NB4 (cell line): ENCODE results near the gene PLXNA2.

Source experiments
- DNase-seq: peaks from one replicate; pipeline ENCODE4 v3.0.0; 2010; ENCODE audit warnings: low read depth
- H3K4me3 ChIP-seq: one replicate; pipeline ENCODE4 v1.5.1; 2011; ENCODE audit warnings: mild to moderate bottlenecking, low read depth, low read length, moderate library complexity
- CTCF ChIP-seq: IDR thresholded peaks from one replicate; pipeline ENCODE4 v1.5.1; 2012; ENCODE audit warnings: low read depth, low read length
- MAX ChIP-seq: IDR thresholded peaks from 2 replicates; pipeline ENCODE4 v1.6.1; 2011; ENCODE audit warnings: low read depth, low read length
- MYC ChIP-seq: IDR thresholded peaks from 2 replicates; pipeline ENCODE4 v1.6.1; 2011; ENCODE audit warnings: low read depth, low read length
- POLR2A ChIP-seq: IDR thresholded peaks from 2 replicates; pipeline ENCODE4 v1.6.1; 2011; ENCODE audit warnings: mild to moderate bottlenecking; ENCODE audit not compliant: insufficient read length; ENCODE audit errors: extremely low read depth

PLXNA2 gene

GRCh38 chr1:208198236-208198635 is 45.9 kb downstream of the PLXNA2 start:
- no peak for TF ChIP-seq CTCF
- no peak for TF ChIP-seq MYC
- TF ChIP-seq MAX, result no peak
- no peak for TF ChIP-seq POLR2A
- no peak overlapping the region for H3K4me3 ChIP-seq
- no peak for DNase-seq

- DNase-seq, result no peak
- H3K4me3 ChIP-seq, result no peak overlapping the region
- no peak for TF ChIP-seq POLR2A
- TF ChIP-seq CTCF, result no peak
- no peak for TF ChIP-seq MYC
- no peak for TF ChIP-seq MAX
These were observed 49.2 kb downstream of the PLXNA2 start for GRCh38 chr1:208194944-208195343.

- H3K4me3 ChIP-seq, result no peak overlapping the region
- TF ChIP-seq CTCF, result no peak
- no peak for TF ChIP-seq MAX
- TF ChIP-seq POLR2A, result no peak
- TF ChIP-seq MYC, result no peak
- DNase-seq, result no peak
These were observed 51.2 kb downstream of the PLXNA2 start for GRCh38 chr1:208192995-208193394.

GRCh38 chr1:208190784-208191183 is 53.4 kb downstream of the PLXNA2 start:
- no peak for TF ChIP-seq CTCF
- no peak for TF ChIP-seq MYC
- TF ChIP-seq MAX, result no peak
- no peak for TF ChIP-seq POLR2A
- H3K4me3 ChIP-seq, result no peak overlapping the region
- DNase-seq, result no peak

GRCh38 chr1:208189716-208190115 is 54.5 kb downstream of the PLXNA2 start:
- no peak for TF ChIP-seq MYC
- TF ChIP-seq MAX, result no peak
- no peak for TF ChIP-seq CTCF
- no peak for TF ChIP-seq POLR2A
- no peak for DNase-seq
- no peak overlapping the region for H3K4me3 ChIP-seq

GRCh38 chr1:208189183-208189582 is 55.0 kb downstream of the PLXNA2 start:
- TF ChIP-seq MAX (no peak), MYC (no peak), CTCF (no peak), POLR2A (no peak)
- H3K4me3 ChIP-seq, result no peak overlapping the region
- peak; percentile 19 for DNase-seq
